Stomach (tissue), 9 donors: ENCODE data around the gene POLA2. TPM values are rescaled to one million over a fixed set of nuclear protein-coding genes. Genes with fewer than 3 reads are reported as not detected.
A peak's percentile ranks its signal among the peaks of the same experiment; 100 is the strongest.

Experiments
- DNase-seq, 2 donors: peaks; one replicate each; pipeline versions ENCODE4 v3.0.0 to v3.0.0-alpha.2; 2013 to 2019
- H3K27ac ChIP-seq, 5 donors: fragments of 200-600 bp in 4 of 5; sonication (generic) in 4 of 5; one replicate each; pipeline ENCODE4 v1.5.1; 2013 to 2019; ENCODE audit warnings: mild to moderate bottlenecking in 1 of 5, moderate library complexity in 1 of 5
- H3K27me3 ChIP-seq, 3 donors: fragments of 200-600 bp; sonication (generic); one replicate each; pipeline ENCODE4 v1.5.1; 2017 to 2019; ENCODE audit warnings: mixed run types in 1 of 3
- H3K36me3 ChIP-seq, 4 donors: fragments of 200-600 bp; sonication (generic); 1 replicate in 3 of 4; 2 replicates in 1 of 4; pipeline ENCODE4 v1.5.1; 2016 to 2019
- H3K4me1 ChIP-seq, 4 donors: fragments of 200-600 bp; sonication (generic); one replicate each; pipeline ENCODE4 v1.5.1; 2016 to 2019
- H3K4me3 ChIP-seq, 4 donors: fragments of 200-600 bp; sonication (generic) in 3 of 4; one replicate each; pipeline ENCODE4 v1.5.1; 2016 to 2019; ENCODE audit warnings: mild to moderate bottlenecking in 1 of 4
- H3K9me3 ChIP-seq, 4 donors: fragments of 200-600 bp; sonication (generic); one replicate each; pipeline ENCODE4 v1.5.1; 2016 to 2019
- EP300 ChIP-seq: sonication (generic); formaldehyde crosslinking; IDR thresholded peaks from one replicate; pipeline ENCODE4 v1.6.1; 2017; ENCODE audit warnings: antibody characterized with exemption
- POLR2A ChIP-seq, 4 donors: fragments of 450-650 bp; IDR thresholded peaks; one replicate each; pipeline ENCODE4 v1.6.1; 2016; ENCODE audit warnings: antibody characterized with exemption in 4 of 4, control low read depth in 2 of 4, mild to moderate bottlenecking in 1 of 4, moderate library complexity in 1 of 4
- POLR2AphosphoS5 ChIP-seq, 3 donors: sonication (generic); formaldehyde crosslinking; IDR thresholded peaks; one replicate each; pipeline ENCODE4 v1.6.1; 2016; ENCODE audit warnings: antibody characterized with exemption in 3 of 3
- WGBS, 5 donors: extraction: QIAGEN DNeasy Blood & Tissue Kit in 3 of 5; methylation state at CpG; one replicate each; pipeline versions ENCODE4 v1.1.5 to v1.1.7; 2013 to 2018; 5-methylcytosine and 5-hydroxymethylcytosine counted together
- intact Hi-C: fragments of 100-400 bp; cut with DNase I; formaldehyde crosslinking; loops from one replicate; pipeline ENCODE4 v1.15.1; 2023; ENCODE audit warnings: low total_unique reads
- polyA plus RNA-seq, 3 donors: library from polyadenylated mRNA; stranded (reverse); fragments of 200-250 nt; gene quantifications; one replicate each; pipeline ENCODE4 v1.2.3, GENCODE V29; 2013
- total RNA-seq, 5 donors: library from RNA; depleted of rRNA; stranded (reverse); fragments of >200 nt; gene quantifications; one replicate each; pipeline versions ENCODE4 v1.1.0 to v1.2.3, GENCODE V29; 2014 to 2016
- TF ChIP-seq, protein P1 (sequence below), 7 experiments: fragments of 450-650 bp in 4 of 7; fragments of 200-600 bp in 3 of 7; sonication (generic) in 3 of 7; IDR thresholded peaks; one replicate each; pipeline ENCODE4 v1.5.1; 2016 to 2019; ENCODE audit warnings: antibody characterized with exemption in 7 of 7, control low read depth in 2 of 7, mild to moderate bottlenecking in 1 of 7
- donor health status: healthy with polysubstance abuse.
- donor health status: Bipolar disorder and iron deficiency.
- donor health status: healthy.

The POLA2 gene
- total and polyA plus RNA-seq, 8 donors, result 1.7 to 17.0 (median 9.4) TPM

- intact Hi-C loops, result no loop called here
- TF ChIP-seq EP300 (no peak), POLR2AphosphoS5 (IDR thresholded peaks at IDR 0.05) (no peak), POLR2A (IDR thresholded peaks at IDR 0.05) (no peak)
- TF ChIP-seq, protein P1, sequence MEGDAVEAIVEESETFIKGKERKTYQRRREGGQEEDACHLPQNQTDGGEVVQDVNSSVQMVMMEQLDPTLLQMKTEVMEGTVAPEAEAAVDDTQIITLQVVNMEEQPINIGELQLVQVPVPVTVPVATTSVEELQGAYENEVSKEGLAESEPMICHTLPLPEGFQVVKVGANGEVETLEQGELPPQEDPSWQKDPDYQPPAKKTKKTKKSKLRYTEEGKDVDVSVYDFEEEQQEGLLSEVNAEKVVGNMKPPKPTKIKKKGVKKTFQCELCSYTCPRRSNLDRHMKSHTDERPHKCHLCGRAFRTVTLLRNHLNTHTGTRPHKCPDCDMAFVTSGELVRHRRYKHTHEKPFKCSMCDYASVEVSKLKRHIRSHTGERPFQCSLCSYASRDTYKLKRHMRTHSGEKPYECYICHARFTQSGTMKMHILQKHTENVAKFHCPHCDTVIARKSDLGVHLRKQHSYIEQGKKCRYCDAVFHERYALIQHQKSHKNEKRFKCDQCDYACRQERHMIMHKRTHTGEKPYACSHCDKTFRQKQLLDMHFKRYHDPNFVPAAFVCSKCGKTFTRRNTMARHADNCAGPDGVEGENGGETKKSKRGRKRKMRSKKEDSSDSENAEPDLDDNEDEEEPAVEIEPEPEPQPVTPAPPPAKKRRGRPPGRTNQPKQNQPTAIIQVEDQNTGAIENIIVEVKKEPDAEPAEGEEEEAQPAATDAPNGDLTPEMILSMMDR (IDR thresholded peaks at IDR 0.05), result no peak
- H3K36me3 ChIP-seq, result peaks cover 23 to 43% (median 26%) of the 10 kb centered on the region in 4 donors
- H3K4me3 ChIP-seq, result no peak overlapping the region
- no peak for DNase-seq
- no peaks in the 10 kb centered on the region for H3K27me3 ChIP-seq
- WGBS, 5 donors, result 54 to 77% (median 68%) methylated on average over 12 to 22 of the region's 22 CpGs
- H3K9me3 ChIP-seq, result no peaks in the 10 kb centered on the region
- H3K27ac ChIP-seq, result peak overlapping the region in 1 of 5 donors; percentile 10
- H3K4me1 ChIP-seq, result peaks cover 20 to 67% (median 52%) of the 10 kb centered on the region in 4 donors
Measured at GRCh38 chr11:65320386-65321075, 58.8 kb downstream of the POLA2 start.

GRCh38 chr11:65321076-65321475 is 59.3 kb downstream of the POLA2 start:
- no peak for TF ChIP-seq POLR2A (IDR thresholded peaks at IDR 0.05)
- no peak for TF ChIP-seq POLR2AphosphoS5 (IDR thresholded peaks at IDR 0.05)
- TF ChIP-seq EP300, result no peak
- TF ChIP-seq, protein P1 (IDR thresholded peaks at IDR 0.05), result no peak

DNA sequence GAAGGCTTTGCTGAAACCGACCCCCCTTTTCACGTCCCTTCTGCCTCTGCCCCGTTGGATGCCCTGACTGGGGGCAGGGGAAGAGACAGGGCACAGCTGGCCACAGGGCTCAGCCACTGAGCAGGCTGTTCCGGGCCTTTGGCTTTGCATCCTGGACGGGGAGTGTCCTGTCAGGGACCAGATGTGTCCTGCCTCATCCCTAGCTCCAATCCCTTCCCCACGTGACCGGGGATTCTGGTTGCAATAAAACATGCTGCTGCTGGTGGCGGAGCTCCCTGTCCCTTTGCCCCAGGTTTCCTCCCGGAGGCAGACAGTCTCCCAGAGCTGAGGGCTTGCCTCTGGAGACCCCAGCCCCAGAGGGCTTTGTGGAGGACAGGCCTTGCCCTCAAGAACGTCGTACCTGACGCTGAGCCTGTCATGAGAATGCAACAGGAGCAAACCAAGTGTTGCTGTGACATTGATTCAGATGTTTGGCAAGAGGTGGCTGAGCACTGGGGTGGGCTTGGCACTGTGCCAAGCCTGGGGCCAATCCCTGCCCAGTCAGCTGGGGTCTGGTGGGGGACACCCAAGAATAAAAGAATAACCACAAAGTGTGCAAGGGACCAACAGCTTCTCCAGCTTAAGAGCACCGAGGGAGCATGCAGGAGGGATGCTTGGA is 60.2 kb downstream of the POLA2 start:
- no peaks in the 10 kb centered on the region for H3K27me3 ChIP-seq
- DNase-seq, result peak in 1 of 2 donors; percentile 65
- intact Hi-C loops, result no loop called here
- no peak for TF ChIP-seq POLR2AphosphoS5 (IDR thresholded peaks at IDR 0.05)
- no peak for TF ChIP-seq EP300
- TF ChIP-seq, protein P1 (IDR thresholded peaks at IDR 0.05), result no peak
- TF ChIP-seq POLR2A (IDR thresholded peaks at IDR 0.05), result no peak
- H3K36me3 ChIP-seq, result peaks cover 23 to 43% (median 26%) of the 10 kb centered on the region in 4 donors
- H3K4me1 ChIP-seq, result peaks cover 16 to 53% (median 39%) of the 10 kb centered on the region in 4 donors
- peak overlapping the region in 1 of 4 donors; percentile 9 for H3K4me3 ChIP-seq
- H3K9me3 ChIP-seq, result no peaks in the 10 kb centered on the region
- peak overlapping the region in 3 of 5 donors; percentile 10 to 53 (median 15) for H3K27ac ChIP-seq
- 58 to 76% (median 67%) methylated on average over 13 of the region's 13 CpGs for WGBS, 5 donors

More at GRCh38 chr11:65321076-65321475, 59.3 kb downstream of the POLA2 start:
- H3K27ac ChIP-seq, result peak overlapping the region in 3 of 5 donors; percentile 10 to 53 (median 15)
- no peaks in the 10 kb centered on the region for H3K9me3 ChIP-seq
- intact Hi-C loops, result no loop called here
- peak overlapping the region in 1 of 4 donors; percentile 6 for H3K4me3 ChIP-seq
- peaks cover 20 to 62% (median 47%) of the 10 kb centered on the region in 4 donors for H3K4me1 ChIP-seq
- no peak for DNase-seq
- no peaks in the 10 kb centered on the region for H3K27me3 ChIP-seq
- peaks cover 23 to 43% (median 26%) of the 10 kb centered on the region in 4 donors for H3K36me3 ChIP-seq
- 85 to 93% (median 87%) methylated on average over 15 of the region's 15 CpGs; no CpG with 5 or more reads in 1 of the 5 donors for WGBS, 5 donors

GRCh38 chr11:65323813-65324212 is 62.1 kb downstream of the POLA2 start:
- 44 to 68% (median 57%) methylated on average over 12 of the region's 12 CpGs for WGBS, 5 donors
- Histone ChIP-seq H3K27ac (no peak overlapping the region), H3K4me1 (peaks cover 11 to 38% (median 24%) of the 10 kb centered on the region in 4 donors), H3K9me3 (no peaks in the 10 kb centered on the region), H3K4me3 (no peak overlapping the region), H3K36me3 (peaks cover 23 to 43% (median 26%) of the 10 kb centered on the region in 4 donors), H3K27me3 (no peaks in the 10 kb centered on the region)
- intact Hi-C loops, result no loop called here
- DNase-seq, result no peak
- TF ChIP-seq, protein P1 (IDR thresholded peaks at IDR 0.05), result no peak
- TF ChIP-seq POLR2AphosphoS5 (IDR thresholded peaks at IDR 0.05) (peak in 1 of 3 donors; percentile 39), EP300 (no peak), POLR2A (IDR thresholded peaks at IDR 0.05) (no peak)
